DOHH2 (cell line): ENCODE measurements around the gene AHI1.

Experiments
- EZH2phosphoT487 ChIP-seq: fragments of 200-600 bp; sonication (generic); IDR thresholded peaks from 2 replicates; pipeline ENCODE4 v1.6.1; 2017; ENCODE audit warnings: borderline replicate concordance, mild to moderate bottlenecking, antibody characterized with exemption, low read length, moderate library complexity, mixed read lengths
- TF ChIP-seq, protein P1 (sequence below): fragments of 200-600 bp; sonication (generic); IDR thresholded peaks from one replicate; pipeline ENCODE4 v1.5.1; 2014; ENCODE audit warnings: antibody characterized with exemption, mild to moderate bottlenecking, low read depth, low read length; ENCODE audit not compliant: poor library complexity, severe bottlenecking

DNA sequence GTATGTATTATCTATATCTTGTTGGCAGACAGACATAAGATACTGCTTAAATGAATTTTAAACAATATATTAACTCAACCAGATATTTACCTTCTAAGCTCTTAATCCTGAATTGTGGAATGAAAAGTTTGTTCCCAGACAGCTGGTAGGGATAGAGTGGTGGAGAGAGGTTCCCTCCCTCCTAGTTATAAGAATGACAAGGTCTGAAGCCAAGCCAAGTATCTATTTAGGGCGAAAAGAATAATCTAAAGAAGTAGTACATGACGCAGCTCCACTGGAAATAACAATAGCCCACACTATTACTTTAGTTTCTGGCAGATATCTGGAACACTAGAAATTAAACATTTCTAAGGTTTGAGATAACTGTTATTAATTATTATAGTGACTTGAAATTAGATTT lies 104.3 kb downstream of the AHI1 start:
- TF ChIP-seq, protein P1, sequence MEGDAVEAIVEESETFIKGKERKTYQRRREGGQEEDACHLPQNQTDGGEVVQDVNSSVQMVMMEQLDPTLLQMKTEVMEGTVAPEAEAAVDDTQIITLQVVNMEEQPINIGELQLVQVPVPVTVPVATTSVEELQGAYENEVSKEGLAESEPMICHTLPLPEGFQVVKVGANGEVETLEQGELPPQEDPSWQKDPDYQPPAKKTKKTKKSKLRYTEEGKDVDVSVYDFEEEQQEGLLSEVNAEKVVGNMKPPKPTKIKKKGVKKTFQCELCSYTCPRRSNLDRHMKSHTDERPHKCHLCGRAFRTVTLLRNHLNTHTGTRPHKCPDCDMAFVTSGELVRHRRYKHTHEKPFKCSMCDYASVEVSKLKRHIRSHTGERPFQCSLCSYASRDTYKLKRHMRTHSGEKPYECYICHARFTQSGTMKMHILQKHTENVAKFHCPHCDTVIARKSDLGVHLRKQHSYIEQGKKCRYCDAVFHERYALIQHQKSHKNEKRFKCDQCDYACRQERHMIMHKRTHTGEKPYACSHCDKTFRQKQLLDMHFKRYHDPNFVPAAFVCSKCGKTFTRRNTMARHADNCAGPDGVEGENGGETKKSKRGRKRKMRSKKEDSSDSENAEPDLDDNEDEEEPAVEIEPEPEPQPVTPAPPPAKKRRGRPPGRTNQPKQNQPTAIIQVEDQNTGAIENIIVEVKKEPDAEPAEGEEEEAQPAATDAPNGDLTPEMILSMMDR, result no peak
- TF ChIP-seq EZH2phosphoT487, result no peak
